Transverse colon (tissue), 4 donors: ENCODE measurements around the gene ZNF672.

ENCODE experiments used
- POLR2A ChIP-seq: fragments of 450-650 bp; IDR thresholded peaks from one replicate; pipeline ENCODE4 v1.6.1; 2016; ENCODE audit warnings: antibody characterized with exemption, mild to moderate bottlenecking, moderate library complexity
- POLR2AphosphoS5 ChIP-seq, 3 donors: sonication (generic); formaldehyde crosslinking; IDR thresholded peaks; one replicate each; pipeline ENCODE4 v1.6.1; 2016; ENCODE audit warnings: antibody characterized with exemption in 3 of 3
- TF ChIP-seq, protein P1 (sequence below), 5 experiments: fragments of 200-600 bp in 3 of 5; fragments of 450-650 bp in 2 of 5; sonication (generic) in 3 of 5; IDR thresholded peaks; 1 replicate in 2 of 5; 2 replicates in 3 of 5; pipeline ENCODE4 v1.5.1; 2016 to 2017; ENCODE audit warnings: antibody characterized with exemption in 5 of 5, inconsistent platforms in 3 of 5, mild to moderate bottlenecking in 2 of 5, moderate library complexity in 1 of 5

DNA sequence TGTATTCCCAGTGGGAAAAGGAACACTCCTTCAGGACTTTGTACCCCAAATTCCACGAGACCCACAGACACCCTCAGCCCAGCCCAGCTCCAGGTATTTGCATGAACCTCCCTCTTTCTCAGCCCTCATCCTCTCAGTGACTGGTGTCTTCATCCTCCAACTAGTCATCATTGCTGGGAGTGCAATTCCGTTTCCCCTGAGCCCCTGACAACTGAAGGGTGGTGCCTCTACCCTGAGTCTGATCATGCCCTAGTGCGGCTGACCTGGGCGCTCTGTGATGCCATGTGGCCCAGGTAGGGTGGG lies 24.6 kb downstream of the ZNF672 start:
- TF ChIP-seq POLR2AphosphoS5 (IDR thresholded peaks at IDR 0.05): no peak
- TF ChIP-seq, protein P1, sequence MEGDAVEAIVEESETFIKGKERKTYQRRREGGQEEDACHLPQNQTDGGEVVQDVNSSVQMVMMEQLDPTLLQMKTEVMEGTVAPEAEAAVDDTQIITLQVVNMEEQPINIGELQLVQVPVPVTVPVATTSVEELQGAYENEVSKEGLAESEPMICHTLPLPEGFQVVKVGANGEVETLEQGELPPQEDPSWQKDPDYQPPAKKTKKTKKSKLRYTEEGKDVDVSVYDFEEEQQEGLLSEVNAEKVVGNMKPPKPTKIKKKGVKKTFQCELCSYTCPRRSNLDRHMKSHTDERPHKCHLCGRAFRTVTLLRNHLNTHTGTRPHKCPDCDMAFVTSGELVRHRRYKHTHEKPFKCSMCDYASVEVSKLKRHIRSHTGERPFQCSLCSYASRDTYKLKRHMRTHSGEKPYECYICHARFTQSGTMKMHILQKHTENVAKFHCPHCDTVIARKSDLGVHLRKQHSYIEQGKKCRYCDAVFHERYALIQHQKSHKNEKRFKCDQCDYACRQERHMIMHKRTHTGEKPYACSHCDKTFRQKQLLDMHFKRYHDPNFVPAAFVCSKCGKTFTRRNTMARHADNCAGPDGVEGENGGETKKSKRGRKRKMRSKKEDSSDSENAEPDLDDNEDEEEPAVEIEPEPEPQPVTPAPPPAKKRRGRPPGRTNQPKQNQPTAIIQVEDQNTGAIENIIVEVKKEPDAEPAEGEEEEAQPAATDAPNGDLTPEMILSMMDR (IDR thresholded peaks at IDR 0.05): no peak
- no peak for TF ChIP-seq POLR2A
